ENCODE data around the gene CPNE4. TPM values are rescaled to one million over a fixed set of nuclear protein-coding genes. Genes with fewer than 3 reads are reported as not detected.
"Not testable (repeated sequence)": the region's sequence is repeated elsewhere in the genome, so short reads cannot be mapped to it uniquely, and the experiment has no call there.

CPNE4 gene
- total RNA-seq, 1 donor from 2014 or later = 0.83 TPM

DNA sequence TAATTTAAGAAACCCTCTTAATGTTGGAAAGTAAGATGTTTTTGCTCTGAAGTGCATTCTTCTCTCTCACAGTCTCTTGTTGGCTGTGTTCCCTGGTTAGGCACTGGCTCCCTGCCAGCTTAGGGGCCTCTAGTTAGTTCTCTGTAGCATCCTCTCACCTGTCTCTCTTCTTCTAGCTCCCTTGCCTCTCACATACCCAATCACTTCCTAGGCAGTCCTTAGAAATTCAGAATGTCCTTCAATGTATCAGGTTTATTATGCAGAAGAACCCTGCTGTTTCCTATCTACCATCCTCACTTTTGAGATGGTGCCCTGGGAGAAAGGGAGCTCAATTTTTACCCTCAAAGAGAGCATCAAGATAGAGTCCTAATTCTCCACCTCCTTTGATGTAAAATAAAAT lies 36.2 kb upstream of the CPNE4 start:
- H3K9me3 ChIP-seq = no peaks in the 10 kb centered on the region
- ATAC-seq = no peak
- no peaks in the 10 kb centered on the region for H3K27me3 ChIP-seq (ENCODE audit: low read depth)
- no peaks in the 10 kb centered on the region for H3K36me3 ChIP-seq
- TF ChIP-seq, protein P1, sequence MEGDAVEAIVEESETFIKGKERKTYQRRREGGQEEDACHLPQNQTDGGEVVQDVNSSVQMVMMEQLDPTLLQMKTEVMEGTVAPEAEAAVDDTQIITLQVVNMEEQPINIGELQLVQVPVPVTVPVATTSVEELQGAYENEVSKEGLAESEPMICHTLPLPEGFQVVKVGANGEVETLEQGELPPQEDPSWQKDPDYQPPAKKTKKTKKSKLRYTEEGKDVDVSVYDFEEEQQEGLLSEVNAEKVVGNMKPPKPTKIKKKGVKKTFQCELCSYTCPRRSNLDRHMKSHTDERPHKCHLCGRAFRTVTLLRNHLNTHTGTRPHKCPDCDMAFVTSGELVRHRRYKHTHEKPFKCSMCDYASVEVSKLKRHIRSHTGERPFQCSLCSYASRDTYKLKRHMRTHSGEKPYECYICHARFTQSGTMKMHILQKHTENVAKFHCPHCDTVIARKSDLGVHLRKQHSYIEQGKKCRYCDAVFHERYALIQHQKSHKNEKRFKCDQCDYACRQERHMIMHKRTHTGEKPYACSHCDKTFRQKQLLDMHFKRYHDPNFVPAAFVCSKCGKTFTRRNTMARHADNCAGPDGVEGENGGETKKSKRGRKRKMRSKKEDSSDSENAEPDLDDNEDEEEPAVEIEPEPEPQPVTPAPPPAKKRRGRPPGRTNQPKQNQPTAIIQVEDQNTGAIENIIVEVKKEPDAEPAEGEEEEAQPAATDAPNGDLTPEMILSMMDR (IDR thresholded peaks at IDR 0.05) = no peak
- no peaks in the 10 kb centered on the region for H3K4me1 ChIP-seq
- H3K4me3 ChIP-seq = no peak overlapping the region
- no peak overlapping the region for H3K27ac ChIP-seq
- peak; percentile 25 for DNase-seq
- intact Hi-C loops (cut with DNase I) = no loop called here

- Histone ChIP-seq H3K9me3 (no peaks in the 10 kb centered on the region), H3K27ac (no peak overlapping the region), H3K27me3 (ENCODE audit: low read depth) (no peaks in the 10 kb centered on the region), H3K36me3 (no peaks in the 10 kb centered on the region), H3K4me1 (no peaks in the 10 kb centered on the region), H3K4me3 (no peak overlapping the region)
- TF ChIP-seq, protein P1 (IDR thresholded peaks at IDR 0.05) = no peak
- DNase-seq = no peak
- intact Hi-C loops (cut with DNase I) = no loop called here
- no peak for ATAC-seq
These were observed 29.3 kb upstream of the CPNE4 start for GRCh38 chr3:132064114-132064513.

- H3K36me3 ChIP-seq = no peaks in the 10 kb centered on the region
- H3K27ac ChIP-seq = no peak overlapping the region
- ATAC-seq (no peak), DNase-seq (no peak)
- no peaks in the 10 kb centered on the region for H3K27me3 ChIP-seq (ENCODE audit: low read depth)
- H3K9me3 ChIP-seq = no peaks in the 10 kb centered on the region
- TF ChIP-seq, protein P1 (IDR thresholded peaks at IDR 0.05) = no peak
- intact Hi-C loops (cut with DNase I) = no loop called here
- H3K4me3 ChIP-seq = no peak overlapping the region
- H3K4me1 ChIP-seq = no peaks in the 10 kb centered on the region
These were observed 27.7 kb upstream of the CPNE4 start for GRCh38 chr3:132062535-132062934.

GRCh38 chr3:132055872-132056271 lies 21.1 kb upstream of the CPNE4 start:
- Histone ChIP-seq H3K27me3 (ENCODE audit: low read depth) (no peaks in the 10 kb centered on the region), H3K27ac (no peak overlapping the region), H3K9me3 (no peaks in the 10 kb centered on the region), H3K4me3 (no peak overlapping the region), H3K36me3 (no peaks in the 10 kb centered on the region), H3K4me1 (no peaks in the 10 kb centered on the region)
- intact Hi-C loops (cut with DNase I) = no loop called here
- DNase-seq = no peak
- no peak for ATAC-seq
- TF ChIP-seq, protein P1 (IDR thresholded peaks at IDR 0.05) = no peak

DNA sequence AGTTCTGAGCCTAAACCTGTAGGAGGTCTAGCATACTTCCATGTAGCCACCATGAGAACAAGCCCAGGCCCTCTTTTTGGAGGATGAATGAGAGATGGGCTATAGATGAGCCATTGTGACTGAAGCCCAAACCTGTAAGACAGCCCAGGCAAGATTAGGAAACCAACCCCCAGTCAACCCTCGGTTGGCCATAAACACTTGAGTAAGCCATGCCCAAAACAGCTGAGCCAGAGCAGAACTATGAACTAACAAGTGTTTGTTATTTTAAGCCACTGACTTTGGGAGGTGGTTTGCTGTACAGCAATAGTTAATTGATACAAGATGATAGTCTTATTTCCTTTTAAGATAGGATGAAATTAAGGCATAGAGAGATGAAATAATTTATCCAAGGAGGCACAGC lies 12.4 kb upstream of the CPNE4 start:
- Histone ChIP-seq H3K4me3 (no peak overlapping the region), H3K27me3 (ENCODE audit: low read depth) (no peaks in the 10 kb centered on the region), H3K27ac (no peak overlapping the region), H3K4me1 (no peaks in the 10 kb centered on the region), H3K36me3 (no peaks in the 10 kb centered on the region), H3K9me3 (no peaks in the 10 kb centered on the region)
- ATAC-seq (no peak), DNase-seq (no peak)
- intact Hi-C loops (cut with DNase I) = no loop called here
- TF ChIP-seq, protein P1 (IDR thresholded peaks at IDR 0.05) = no peak

DNA sequence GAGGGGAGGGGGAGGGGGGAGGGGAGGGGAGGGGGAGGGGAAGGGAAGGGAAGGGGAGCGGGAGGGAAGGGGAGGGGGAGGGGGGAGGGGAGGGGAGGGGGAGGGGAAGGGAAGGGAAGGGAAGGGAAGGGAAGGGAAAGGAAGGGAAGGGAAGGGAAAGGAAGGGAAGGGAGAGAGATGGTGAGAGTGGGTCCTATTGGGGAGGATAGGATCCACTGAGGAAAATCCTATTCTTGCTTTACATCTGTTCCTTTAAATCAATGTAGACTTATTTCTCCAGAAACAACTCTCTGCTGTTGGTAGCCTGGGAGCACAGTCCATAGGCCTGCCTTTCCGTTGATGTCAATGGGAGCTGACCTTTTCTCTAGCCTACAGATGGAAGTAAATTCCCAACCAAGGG lies 10.1 kb upstream of the CPNE4 start:
- H3K4me3 ChIP-seq; H3K27ac ChIP-seq; H3K36me3 ChIP-seq; DNase-seq; ATAC-seq; H3K27me3 ChIP-seq (ENCODE audit: low read depth); intact Hi-C loops (cut with DNase I); H3K9me3 ChIP-seq; H3K4me1 ChIP-seq: not testable (repeated sequence)
